ENCODE measurements around the gene KCNG2. TPM values are rescaled to one million over a fixed set of nuclear protein-coding genes. Genes with fewer than 3 reads are reported as not detected.
A peak's percentile ranks its signal among the peaks of the same experiment; 100 is the strongest.

Gene KCNG2
- total RNA-seq, 1 experiment from 2014 or later: not detected

DNA sequence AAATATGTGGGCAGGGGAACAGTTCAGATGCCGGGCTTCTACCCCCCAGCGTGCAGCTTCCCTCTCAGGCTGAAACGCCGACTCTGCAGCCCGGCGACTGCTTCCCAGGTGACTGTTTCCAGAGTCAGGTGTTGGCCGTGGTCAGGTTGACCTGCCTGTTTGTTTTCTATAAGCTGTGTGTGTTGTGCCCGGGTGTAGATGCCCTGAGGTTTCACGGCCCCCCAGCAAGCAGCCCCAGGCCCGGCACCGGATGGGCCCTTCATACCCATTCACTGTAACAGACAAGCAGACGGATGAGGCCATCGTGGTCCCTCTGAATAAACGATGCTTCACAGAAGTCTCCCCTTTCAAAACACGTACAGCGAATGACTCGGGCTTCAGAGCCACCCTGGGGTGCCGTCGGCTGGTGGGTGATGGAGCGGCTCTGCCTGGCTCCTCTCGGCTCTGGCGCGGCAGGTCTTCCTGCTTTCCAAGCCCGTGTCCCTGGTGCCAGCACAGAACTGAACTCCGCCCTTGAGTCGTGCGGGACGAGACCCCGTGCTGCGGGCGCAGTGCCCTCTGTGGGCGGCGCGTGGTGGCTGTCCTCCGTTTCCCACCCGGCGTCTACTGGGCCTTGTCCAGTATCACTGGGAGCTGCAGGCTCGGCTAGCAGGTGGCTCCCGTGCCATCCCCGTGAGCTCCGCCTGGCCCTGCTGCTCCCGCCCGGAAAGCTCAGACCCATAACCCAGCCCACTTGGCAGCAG lies 15.0 kb upstream of the KCNG2 start:
- CTCF ChIA-PET: interaction anchor here (0.6 kb wide), 1 partner anchor 69 kb away, joined by 3 read pairs; no protein-coding TSS in a partner anchor
- TF ChIP-seq, protein P1, sequence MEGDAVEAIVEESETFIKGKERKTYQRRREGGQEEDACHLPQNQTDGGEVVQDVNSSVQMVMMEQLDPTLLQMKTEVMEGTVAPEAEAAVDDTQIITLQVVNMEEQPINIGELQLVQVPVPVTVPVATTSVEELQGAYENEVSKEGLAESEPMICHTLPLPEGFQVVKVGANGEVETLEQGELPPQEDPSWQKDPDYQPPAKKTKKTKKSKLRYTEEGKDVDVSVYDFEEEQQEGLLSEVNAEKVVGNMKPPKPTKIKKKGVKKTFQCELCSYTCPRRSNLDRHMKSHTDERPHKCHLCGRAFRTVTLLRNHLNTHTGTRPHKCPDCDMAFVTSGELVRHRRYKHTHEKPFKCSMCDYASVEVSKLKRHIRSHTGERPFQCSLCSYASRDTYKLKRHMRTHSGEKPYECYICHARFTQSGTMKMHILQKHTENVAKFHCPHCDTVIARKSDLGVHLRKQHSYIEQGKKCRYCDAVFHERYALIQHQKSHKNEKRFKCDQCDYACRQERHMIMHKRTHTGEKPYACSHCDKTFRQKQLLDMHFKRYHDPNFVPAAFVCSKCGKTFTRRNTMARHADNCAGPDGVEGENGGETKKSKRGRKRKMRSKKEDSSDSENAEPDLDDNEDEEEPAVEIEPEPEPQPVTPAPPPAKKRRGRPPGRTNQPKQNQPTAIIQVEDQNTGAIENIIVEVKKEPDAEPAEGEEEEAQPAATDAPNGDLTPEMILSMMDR (IDR thresholded peaks at IDR 0.05; ENCODE audit: insufficient read depth in 1 of 2, low read depth in 1 of 2, low read length in 1 of 2, severe bottlenecking in 1 of 2, unreplicated experiment in 1 of 2): no peak
- no peak overlapping the region for H3K4me3 Mint-ChIP-seq (ENCODE audit: unreplicated experiment)
- no peak for DNase-seq
- H3K4me3 ChIP-seq (ENCODE audit: low read depth, low read length): no peak overlapping the region
- no peaks in the 10 kb centered on the region for H3K36me3 Mint-ChIP-seq (ENCODE audit: insufficient read depth, unreplicated experiment)
- no peaks in the 10 kb centered on the region for H3K27me3 Mint-ChIP-seq (ENCODE audit: insufficient read depth, unreplicated experiment)
- no peaks in the 10 kb centered on the region for H3K9me3 ChIP-seq
- no peaks in the 10 kb centered on the region for H3K4me1 Mint-ChIP-seq (ENCODE audit: low read depth, unreplicated experiment)
- no peak overlapping the region for H3K27ac Mint-ChIP-seq (ENCODE audit: unreplicated experiment)
- no TSS peak for BruUV-seq (replicated peaks)
- H3K36me3 ChIP-seq (ENCODE audit: control insufficient read depth, insufficient read depth, low read length): no peaks in the 10 kb centered on the region
- no peaks in the 10 kb centered on the region for H3K9me3 Mint-ChIP-seq (ENCODE audit: unreplicated experiment)
- intact Hi-C loops (cut with micrococcal nuclease; ENCODE audit: unreplicated experiment): no loop called here
- no peaks in the 10 kb centered on the region for H3K4me1 ChIP-seq
- POLR2A ChIA-PET: no interaction called here
- no peaks in the 10 kb centered on the region for H3K27me3 ChIP-seq (replicated peaks; ENCODE audit: control insufficient read depth, insufficient read depth, low read length)

DNA sequence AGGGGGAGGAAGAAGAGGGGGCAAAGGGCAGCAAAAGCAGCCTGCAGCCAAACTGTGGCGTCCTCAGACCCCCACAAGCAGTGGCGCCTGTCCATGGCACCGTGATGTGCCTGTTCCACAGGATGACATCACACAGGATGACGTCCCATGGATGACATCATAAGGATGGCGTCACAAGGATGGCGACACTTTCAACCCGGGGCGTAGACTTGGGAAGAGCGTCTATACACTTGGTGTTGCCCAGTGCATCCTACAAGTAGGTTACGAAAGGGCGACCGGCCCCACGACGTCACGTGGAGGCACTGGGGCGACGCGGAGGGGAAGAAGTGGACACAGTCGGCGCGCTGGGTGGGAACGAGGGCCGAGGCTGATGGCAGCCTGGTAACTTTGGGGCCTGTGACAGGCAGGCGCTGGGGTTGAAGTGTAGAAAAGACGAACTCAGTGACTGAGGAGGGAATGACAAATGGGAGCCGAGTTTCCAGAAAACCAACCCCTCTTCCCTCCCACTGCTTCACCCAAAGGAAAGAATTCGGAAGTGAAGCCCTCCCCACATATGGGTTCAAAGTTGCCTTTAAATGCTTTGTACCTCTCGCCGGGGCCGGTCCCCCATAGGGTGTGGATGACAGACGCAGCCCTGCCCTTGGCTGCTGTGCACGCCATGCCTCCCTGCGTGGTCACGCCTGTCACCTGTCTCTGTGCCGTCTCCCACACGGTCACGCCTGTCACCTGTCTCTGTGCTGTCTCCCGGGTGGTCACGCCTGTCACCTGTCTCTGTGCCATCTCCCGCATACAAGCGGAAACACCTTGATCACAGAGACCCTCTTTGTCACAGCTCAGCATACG lies 13.4 kb upstream of the KCNG2 start:
- Histone ChIP-seq H3K27me3 (replicated peaks; ENCODE audit: control insufficient read depth, insufficient read depth, low read length) (no peaks in the 10 kb centered on the region), H3K9me3 (no peaks in the 10 kb centered on the region), H3K36me3 (ENCODE audit: control insufficient read depth, insufficient read depth, low read length) (no peaks in the 10 kb centered on the region), H3K4me3 (ENCODE audit: low read depth, low read length) (no peak overlapping the region), H3K4me1 (no peaks in the 10 kb centered on the region)
- DNase-seq: no peak
- Mint-ChIP-seq H3K4me3 (ENCODE audit: unreplicated experiment) (peak overlapping the region; percentile 61), H3K9me3 (ENCODE audit: unreplicated experiment) (no peaks in the 10 kb centered on the region), H3K36me3 (ENCODE audit: insufficient read depth, unreplicated experiment) (no peaks in the 10 kb centered on the region), H3K27ac (ENCODE audit: unreplicated experiment) (no peak overlapping the region), H3K4me1 (ENCODE audit: low read depth, unreplicated experiment) (no peaks in the 10 kb centered on the region), H3K27me3 (ENCODE audit: insufficient read depth, unreplicated experiment) (no peaks in the 10 kb centered on the region)
- intact Hi-C loops (cut with micrococcal nuclease; ENCODE audit: unreplicated experiment): no loop called here
- POLR2A ChIA-PET: interaction anchor here (0.6 kb wide), 1 partner anchor 250 kb away, joined by 6 read pairs; the partner anchor contains the start of gene RBFA
- no TSS peak for BruUV-seq (replicated peaks)
- TF ChIP-seq, protein P1 (IDR thresholded peaks at IDR 0.05; ENCODE audit: insufficient read depth in 1 of 2, low read depth in 1 of 2, low read length in 1 of 2, severe bottlenecking in 1 of 2, unreplicated experiment in 1 of 2): no peak
- CTCF ChIA-PET: no interaction called here

DNA sequence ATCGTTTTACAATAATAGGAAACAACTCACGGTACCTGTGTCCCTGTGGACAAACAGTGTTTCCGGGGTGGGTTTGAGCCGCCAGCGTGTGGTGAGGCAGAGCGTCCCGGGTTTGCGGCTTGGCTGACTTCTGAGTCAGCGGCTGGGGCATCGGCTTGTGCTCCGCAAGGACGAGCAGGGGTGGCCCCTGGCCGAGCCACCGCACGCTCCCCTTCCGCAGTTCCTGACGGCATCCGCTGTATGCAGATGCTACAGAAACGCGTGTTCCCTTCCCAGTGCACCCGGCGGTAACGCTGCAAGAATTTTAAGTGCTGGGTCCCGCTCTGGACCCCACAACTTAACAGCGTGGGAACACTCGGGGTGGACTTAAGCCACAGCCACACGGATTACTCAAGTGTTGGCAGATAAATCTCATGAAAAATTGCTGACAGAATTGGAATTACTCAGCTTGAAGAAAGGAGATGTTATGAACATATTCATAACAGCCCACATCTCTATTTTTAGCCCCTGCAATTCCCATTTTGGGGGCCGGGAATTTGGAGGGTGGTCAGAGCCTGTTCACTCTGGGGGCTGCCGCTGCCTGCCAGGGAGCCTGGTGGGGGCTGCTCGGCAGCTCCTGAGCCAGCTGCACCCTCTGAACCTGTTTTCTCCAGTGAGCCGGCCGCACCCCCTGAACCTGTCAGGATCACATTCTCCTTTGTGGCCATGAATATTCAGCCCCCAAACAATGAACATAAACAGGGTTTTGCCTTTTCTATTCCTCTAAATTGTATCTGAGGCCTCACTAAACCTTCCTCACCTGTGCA lies 12.6 kb upstream of the KCNG2 start:
- CTCF ChIA-PET: no interaction called here
- BruUV-seq (replicated peaks): no TSS peak
- Mint-ChIP-seq H3K27ac (ENCODE audit: unreplicated experiment) (no peak overlapping the region), H3K4me3 (ENCODE audit: unreplicated experiment) (peak overlapping the region; percentile 61), H3K4me1 (ENCODE audit: low read depth, unreplicated experiment) (no peaks in the 10 kb centered on the region), H3K36me3 (ENCODE audit: insufficient read depth, unreplicated experiment) (no peaks in the 10 kb centered on the region), H3K27me3 (ENCODE audit: insufficient read depth, unreplicated experiment) (no peaks in the 10 kb centered on the region), H3K9me3 (ENCODE audit: unreplicated experiment) (no peaks in the 10 kb centered on the region)
- POLR2A ChIA-PET: no interaction called here
- no peaks in the 10 kb centered on the region for H3K4me1 ChIP-seq
- H3K36me3 ChIP-seq (ENCODE audit: control insufficient read depth, insufficient read depth, low read length): no peaks in the 10 kb centered on the region
- intact Hi-C loops (cut with micrococcal nuclease; ENCODE audit: unreplicated experiment): no loop called here
- H3K4me3 ChIP-seq (ENCODE audit: low read depth, low read length): no peak overlapping the region
- no peak for DNase-seq
- H3K9me3 ChIP-seq: no peaks in the 10 kb centered on the region
- H3K27me3 ChIP-seq (replicated peaks; ENCODE audit: control insufficient read depth, insufficient read depth, low read length): no peaks in the 10 kb centered on the region
- TF ChIP-seq, protein P1 (IDR thresholded peaks at IDR 0.05; ENCODE audit: insufficient read depth in 1 of 2, low read depth in 1 of 2, low read length in 1 of 2, severe bottlenecking in 1 of 2, unreplicated experiment in 1 of 2): no peak
